ENCODE measurements around the gene PHTF2.

DNA sequence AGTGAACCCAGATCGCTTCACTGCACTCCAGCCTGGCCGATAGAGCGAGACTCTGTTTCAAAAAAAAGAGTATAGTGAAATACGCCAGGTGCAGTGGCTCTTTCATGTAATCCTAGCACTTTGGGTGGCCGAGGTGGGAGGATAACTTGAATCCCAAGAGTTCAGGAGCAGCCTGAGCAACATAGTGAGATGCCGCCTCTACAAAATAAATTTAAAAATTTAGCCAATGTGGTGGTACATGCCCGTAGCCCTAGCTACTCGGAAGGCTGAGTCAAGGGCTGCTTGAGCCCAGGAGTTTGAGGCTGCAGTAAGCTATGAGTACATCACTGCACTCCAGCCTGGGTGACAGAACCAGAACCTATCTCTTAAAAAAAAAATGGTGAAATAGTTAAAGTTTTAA is 28.3 kb upstream of the PHTF2 start:
- TF ChIP-seq, protein P1, sequence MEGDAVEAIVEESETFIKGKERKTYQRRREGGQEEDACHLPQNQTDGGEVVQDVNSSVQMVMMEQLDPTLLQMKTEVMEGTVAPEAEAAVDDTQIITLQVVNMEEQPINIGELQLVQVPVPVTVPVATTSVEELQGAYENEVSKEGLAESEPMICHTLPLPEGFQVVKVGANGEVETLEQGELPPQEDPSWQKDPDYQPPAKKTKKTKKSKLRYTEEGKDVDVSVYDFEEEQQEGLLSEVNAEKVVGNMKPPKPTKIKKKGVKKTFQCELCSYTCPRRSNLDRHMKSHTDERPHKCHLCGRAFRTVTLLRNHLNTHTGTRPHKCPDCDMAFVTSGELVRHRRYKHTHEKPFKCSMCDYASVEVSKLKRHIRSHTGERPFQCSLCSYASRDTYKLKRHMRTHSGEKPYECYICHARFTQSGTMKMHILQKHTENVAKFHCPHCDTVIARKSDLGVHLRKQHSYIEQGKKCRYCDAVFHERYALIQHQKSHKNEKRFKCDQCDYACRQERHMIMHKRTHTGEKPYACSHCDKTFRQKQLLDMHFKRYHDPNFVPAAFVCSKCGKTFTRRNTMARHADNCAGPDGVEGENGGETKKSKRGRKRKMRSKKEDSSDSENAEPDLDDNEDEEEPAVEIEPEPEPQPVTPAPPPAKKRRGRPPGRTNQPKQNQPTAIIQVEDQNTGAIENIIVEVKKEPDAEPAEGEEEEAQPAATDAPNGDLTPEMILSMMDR (IDR thresholded peaks at IDR 0.05): no peak
- TF ChIP-seq EZH2 (IDR thresholded peaks at IDR 0.05): no peak
- TF ChIP-seq EZH2phosphoT487 (IDR thresholded peaks at IDR 0.05): no peak
